ENCODE results near the gene ZBTB38.
A peak's percentile ranks its signal among the peaks of the same experiment; 100 is the strongest.

The ZBTB38 gene

GRCh38 chr3:141406265-141406664, 38.0 kb downstream of the ZBTB38 start:
- TF ChIP-seq CTCF (IDR thresholded peaks at IDR 0.05; ENCODE audit: insufficient read depth, low read depth, low read length, missing control alignments), result no peak
- no peak for DNase-seq (ENCODE audit: low read depth)
- H3K4me3 ChIP-seq (ENCODE audit: low read depth, low read length), result peak overlapping the region; percentile 97

- no peak for DNase-seq (ENCODE audit: low read depth)
- no peak for TF ChIP-seq CTCF (IDR thresholded peaks at IDR 0.05; ENCODE audit: insufficient read depth, low read depth, low read length, missing control alignments)
- 0 out of 2 replicates have a peak overlapping the region, but pooled peaks have one; percentile 2 for H3K4me3 ChIP-seq (ENCODE audit: low read depth, low read length)
Measured at GRCh38 chr3:141407047-141407446, 38.7 kb downstream of the ZBTB38 start.

GRCh38 chr3:141407825-141408224, 39.5 kb downstream of the ZBTB38 start:
- no peak for DNase-seq (ENCODE audit: low read depth)
- H3K4me3 ChIP-seq (ENCODE audit: low read depth, low read length), result no peak overlapping the region
- TF ChIP-seq CTCF (IDR thresholded peaks at IDR 0.05; ENCODE audit: insufficient read depth, low read depth, low read length, missing control alignments), result no peak

- no peak for DNase-seq (ENCODE audit: low read depth)
- TF ChIP-seq CTCF (IDR thresholded peaks at IDR 0.05; ENCODE audit: insufficient read depth, low read depth, low read length, missing control alignments), result no peak
- H3K4me3 ChIP-seq (ENCODE audit: low read depth, low read length), result peak overlapping the region; percentile 17; the same call in 1 of the 2 replicates
Measured at GRCh38 chr3:141408596-141408995, 40.3 kb downstream of the ZBTB38 start.

- no peak for DNase-seq (ENCODE audit: low read depth)
- H3K4me3 ChIP-seq (ENCODE audit: low read depth, low read length), result peak overlapping the region; percentile 40
- TF ChIP-seq CTCF (IDR thresholded peaks at IDR 0.05; ENCODE audit: insufficient read depth, low read depth, low read length, missing control alignments), result no peak
Measured at GRCh38 chr3:141409940-141410241, 41.6 kb downstream of the ZBTB38 start.

GRCh38 chr3:141410408-141410807, 42.1 kb downstream of the ZBTB38 start:
- no peak for TF ChIP-seq CTCF (IDR thresholded peaks at IDR 0.05; ENCODE audit: insufficient read depth, low read depth, low read length, missing control alignments)
- DNase-seq (ENCODE audit: low read depth), result peak; percentile 74
- peak overlapping the region; percentile 40 for H3K4me3 ChIP-seq (ENCODE audit: low read depth, low read length)

GRCh38 chr3:141410846-141411245, 42.5 kb downstream of the ZBTB38 start:
- H3K4me3 ChIP-seq (ENCODE audit: low read depth, low read length), result peak overlapping the region; percentile 40
- no peak for TF ChIP-seq CTCF (IDR thresholded peaks at IDR 0.05; ENCODE audit: insufficient read depth, low read depth, low read length, missing control alignments)
- DNase-seq (ENCODE audit: low read depth), result peak; percentile 54
